Stimulated activated CD4-positive, alpha-beta T cell treated with anti-CD3 and anti-CD28 coated beads, Interleukin-4, amount 100 ng/mL, for 24 hours (primary cell): Measurements from ENCODE around the gene PTPA.
A peak's percentile ranks its signal among the peaks of the same experiment; 100 is the strongest.
"Not testable (repeated sequence)": the region's sequence is repeated elsewhere in the genome, so short reads cannot be mapped to it uniquely, and the experiment has no call there.

Source experiments
- DNase-seq: peaks from one replicate; pipeline ENCODE4 v3.0.0-alpha.2; 2020

PTPA gene

DNA sequence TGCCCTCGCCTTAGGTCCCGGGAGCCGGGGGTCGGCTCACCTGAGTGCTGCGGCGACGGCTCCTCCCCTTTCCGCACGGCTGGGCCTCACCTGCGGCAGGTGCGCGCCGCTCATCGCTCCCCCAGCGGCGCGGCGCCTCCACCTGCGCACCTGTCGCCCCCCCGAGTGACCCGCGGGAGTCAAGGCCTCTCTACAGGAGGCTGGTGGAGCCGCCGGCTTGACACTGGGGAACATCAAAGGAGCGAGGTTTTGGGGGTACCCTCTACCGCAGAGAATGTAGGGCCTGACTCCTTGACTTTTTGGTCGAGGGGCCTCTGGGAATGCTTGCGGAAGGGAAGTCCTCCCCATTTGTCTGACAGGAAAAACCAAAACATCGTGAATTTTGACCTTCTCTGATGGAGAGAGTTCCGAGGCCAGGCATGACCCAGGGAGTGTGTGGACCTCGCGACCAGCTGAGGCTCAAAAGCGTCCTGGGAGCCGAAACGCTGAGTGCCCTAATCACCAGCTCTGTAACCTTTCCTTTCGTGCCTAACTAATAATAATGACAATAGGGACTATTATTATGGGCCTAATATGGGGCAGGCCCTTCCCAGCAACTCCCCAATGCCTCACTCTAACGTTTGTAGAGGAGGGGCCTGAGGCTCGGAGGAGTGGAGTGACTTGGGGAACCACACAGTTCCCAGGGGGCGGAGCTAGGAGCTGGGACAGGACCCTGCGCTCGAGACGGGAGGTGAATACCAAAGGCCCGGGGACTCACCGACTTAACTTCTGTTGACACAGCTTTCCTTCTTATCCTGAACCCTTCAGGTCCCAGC is 67.6 kb downstream of the PTPA start:
- DNase-seq, result no peak

DNA sequence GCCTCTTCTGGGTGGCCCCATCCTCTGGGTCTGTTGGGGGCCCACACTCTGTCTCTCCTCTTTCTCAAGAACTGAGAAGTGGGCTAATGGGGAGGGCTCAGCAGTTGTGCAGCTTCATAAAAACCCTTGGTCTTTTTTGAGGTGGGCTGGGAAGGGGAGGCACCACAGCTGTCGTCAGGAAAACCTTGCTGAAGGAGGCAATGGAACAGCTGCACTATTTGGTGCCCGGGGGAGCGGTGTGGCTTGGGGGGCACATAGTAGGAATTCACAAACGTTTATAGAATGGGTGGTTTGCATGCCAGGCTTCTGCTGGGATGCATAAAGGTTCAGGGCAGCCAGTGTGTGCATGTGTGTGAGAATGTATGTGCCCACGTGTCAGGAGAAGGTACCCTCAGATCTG is 70.0 kb downstream of the PTPA start:
- no peak for DNase-seq

DNA sequence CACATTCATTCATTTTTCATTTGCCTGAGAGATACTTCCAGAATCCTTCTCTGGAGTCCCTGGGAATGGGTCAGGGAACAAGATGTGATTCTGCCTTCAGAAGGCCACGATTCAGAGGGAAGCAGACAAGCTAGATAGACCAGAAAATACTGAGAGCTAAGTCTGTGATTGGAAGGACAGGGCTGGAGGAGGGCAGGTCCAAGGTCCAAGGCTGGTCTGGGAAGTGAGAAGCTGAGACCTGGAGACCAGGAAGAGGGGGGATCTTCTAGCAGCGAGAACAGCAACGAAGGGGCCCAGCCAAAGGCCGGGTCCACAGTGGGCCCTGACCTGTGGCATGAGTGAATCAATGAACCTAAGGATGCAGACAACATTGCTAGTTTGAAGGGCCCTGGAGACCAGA is 70.9 kb downstream of the PTPA start:
- no peak for DNase-seq

DNA sequence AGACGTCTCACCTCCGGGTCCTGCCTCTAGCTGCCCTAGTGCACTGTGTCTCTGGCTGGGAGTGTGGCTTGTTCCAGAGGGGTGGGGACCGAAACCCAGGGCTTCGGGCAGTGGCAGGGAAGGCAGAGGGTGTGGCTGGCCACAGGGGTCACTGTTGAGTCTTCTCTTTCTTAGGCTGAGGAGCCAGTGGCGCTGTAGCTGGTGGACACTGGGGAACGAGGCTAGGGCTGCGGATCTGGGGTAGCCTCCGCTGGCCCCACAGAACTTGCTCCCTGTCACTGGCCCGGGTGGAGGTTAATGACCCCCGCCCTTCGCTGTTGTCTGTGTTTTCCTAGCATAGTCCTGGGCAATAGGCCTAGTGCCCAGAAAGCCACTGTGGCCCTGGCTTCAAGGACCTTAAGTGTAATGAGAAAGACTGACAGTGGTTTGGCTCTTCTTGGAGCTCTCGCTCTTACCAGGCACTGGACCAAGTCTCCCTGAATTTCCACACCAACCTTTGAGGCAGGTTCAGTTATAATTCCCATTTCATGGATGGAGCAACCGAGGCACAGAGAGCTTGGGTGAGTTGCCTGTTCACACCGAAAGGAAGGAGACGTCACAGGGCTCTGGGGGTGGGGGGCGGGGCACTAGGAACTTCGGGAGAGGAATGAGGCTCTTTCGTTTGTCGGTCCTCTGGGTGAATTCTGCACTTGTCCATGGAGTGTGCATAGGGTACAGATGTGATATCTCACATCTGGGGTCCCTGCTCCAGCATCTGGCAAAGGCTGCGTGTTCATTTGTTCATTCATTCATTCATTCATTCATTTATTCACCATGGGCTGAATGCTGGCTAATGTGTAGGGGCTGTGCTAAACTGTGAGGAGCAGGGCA is 71.6 kb downstream of the PTPA start:
- no peak for DNase-seq

DNA sequence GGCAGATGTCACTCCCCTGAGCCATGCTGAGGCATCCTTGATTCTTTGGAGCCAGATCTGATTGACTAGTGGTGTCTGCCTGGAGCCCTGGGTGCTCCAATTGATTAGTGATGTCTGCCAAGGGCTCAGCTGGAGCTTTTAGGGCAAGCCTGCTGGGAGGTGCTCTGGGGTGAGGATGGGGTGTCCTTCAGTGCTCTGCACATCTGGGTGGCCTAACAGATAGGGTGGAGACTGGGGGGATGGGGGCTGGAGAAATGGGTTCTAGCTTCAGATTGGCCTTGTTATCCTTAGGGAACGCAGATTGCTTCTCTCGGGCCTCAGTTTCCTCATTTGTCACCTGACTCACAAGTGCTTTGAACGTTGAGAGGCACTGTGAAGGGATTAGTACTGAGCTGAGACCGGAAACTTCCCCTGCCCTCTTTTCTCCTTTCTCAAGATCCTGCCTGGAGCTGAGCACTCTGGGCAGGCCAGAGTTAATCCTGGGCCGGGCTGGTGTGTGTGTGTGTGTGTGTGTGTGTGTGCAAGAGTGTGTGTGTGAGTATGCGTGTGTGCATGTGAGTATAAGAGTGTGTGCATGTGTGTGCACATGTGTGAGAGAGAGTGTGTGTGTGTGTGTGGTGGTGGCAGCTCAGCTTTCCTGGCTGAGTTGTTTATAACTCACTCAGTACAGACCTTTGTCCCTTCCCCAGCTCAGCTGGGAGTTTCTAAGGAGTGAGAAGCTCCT is 72.4 kb downstream of the PTPA start:
- no peak for DNase-seq

DNA sequence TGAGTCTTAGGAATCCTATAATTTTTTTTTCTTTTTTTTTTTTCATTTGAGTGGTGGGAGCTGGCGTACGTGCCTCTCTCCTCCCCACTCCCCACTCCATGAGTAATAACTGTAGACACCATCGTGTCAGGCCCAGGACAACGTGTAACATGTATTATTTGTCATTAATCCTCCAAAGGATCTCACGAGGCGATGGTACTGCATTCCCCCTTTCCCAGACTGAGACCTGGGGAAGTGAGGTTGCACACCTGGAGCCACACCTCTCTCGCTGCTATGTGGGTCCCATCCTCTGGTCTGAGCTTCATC is 73.0 kb downstream of the PTPA start:
- no peak for DNase-seq

DNA sequence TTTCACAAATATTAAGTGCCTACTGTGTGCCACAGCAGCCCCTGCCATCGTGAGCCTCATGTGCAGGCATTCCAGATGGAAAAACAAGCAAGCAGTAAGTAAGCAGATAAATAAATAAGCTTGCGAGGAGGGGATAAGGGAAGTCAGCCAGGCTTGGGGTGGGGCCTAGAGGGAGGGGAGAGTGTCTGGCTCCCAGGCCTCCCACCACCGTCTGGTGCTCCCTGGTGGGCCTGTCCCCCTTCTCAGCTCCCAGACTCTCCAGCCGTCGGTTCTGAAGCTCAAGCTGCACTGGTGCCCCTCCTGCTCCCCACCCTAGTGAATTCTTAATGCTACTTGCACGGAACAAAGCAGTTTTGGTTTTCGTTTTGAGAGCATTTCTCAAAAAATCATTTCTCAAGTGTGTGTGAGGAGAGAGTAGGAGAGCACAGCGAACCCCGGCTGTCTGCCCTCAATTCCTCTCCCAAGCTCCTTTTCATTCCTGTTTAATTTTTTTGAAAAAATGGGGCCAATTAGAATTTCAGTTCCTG is 73.4 kb downstream of the PTPA start:
- no peak for DNase-seq

DNA sequence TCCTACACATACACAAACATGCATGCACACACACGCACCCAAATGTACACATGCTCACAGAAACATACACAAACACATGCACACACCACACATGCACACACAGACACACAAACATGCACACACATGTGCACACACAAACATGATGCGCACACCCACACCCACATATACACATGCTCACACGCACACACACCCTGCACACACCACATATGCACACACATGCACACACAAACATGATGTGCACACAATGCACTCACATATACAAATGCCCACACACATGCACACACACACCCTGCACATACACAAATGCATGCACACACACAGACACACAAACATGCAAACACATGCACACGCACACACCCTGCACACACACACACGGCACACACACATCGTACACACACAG is 74.2 kb downstream of the PTPA start:
- DNase-seq, result no peak

DNA sequence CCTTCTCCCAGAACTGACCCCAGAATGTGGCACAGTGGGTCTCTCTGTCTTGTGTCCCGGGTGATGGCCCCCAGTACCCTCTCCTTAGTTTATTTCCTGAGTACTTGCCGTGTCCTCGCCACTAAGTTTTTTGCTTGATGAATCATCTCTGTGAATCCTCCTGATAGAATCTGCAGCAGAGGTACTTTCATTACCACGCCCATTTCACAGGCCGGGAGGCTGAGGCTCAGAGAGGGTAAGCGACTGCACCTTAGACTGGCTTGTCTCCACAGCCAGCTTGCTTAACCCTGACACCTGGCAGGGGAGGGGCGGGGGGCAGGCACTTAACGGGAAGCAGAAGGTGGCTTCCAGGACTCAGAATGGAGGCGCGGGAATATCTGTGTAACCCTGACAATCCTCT is 74.8 kb downstream of the PTPA start:
- peak; percentile 32 for DNase-seq

DNA sequence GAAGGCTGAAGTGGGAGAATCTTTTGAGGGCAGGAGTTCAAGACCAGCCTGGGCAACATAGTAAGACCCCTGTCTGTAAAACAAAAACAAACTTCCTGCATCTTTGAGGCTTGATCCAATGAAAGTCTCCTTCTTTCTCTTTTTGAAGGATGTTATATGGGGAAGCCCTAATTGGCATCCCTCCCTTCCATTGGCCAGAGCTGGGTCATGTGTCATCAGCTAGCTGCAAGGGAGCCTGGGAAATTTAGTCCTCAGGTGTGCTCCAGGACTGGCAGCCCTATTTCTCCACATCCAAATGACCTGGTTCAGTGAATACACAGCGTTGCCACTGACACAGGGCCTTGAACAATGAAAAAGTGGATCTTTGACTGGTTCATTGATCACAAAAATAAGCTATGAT is 75.8 kb downstream of the PTPA start:
- no peak for DNase-seq

DNA sequence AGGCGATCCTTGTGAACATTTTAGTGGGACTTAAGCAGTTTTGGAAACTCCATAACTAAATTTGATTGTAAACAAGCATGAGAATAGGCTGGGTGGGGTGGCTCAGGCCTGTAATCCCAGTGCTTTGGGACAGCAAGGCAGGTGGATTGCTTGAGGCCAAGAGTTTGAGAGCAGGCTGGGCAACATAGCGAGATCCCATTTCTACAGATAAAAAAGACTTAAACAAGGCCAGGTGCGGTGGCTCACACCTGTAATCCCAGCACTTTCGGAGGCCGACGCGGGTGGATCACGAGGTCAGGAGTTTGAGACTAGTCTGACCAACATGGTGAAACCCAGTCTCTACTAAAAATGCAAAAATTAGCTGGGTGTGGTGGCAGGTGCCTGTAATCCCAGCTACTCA is 78.8 kb downstream of the PTPA start:
- DNase-seq, result not testable (repeated sequence)

DNA sequence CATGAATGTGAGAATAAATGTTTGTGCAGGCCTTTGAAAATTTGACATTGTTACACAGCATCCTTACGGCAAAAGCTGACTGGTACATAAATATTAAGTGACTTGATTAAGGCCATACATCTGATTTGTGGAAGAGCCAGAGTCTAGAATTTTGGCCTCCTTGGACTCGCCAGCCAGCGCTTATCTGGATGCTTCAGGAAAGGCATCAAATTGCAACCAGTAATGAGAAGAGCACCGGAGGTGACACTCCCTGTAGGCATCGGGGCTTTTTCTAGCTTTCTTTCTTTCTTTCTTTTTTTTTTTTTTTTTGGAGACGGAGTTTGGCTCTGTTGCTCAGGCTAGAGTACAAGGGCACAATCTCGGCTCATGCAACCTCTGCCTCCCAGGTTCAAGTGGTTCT is 80.0 kb downstream of the PTPA start:
- DNase-seq, result no peak

DNA sequence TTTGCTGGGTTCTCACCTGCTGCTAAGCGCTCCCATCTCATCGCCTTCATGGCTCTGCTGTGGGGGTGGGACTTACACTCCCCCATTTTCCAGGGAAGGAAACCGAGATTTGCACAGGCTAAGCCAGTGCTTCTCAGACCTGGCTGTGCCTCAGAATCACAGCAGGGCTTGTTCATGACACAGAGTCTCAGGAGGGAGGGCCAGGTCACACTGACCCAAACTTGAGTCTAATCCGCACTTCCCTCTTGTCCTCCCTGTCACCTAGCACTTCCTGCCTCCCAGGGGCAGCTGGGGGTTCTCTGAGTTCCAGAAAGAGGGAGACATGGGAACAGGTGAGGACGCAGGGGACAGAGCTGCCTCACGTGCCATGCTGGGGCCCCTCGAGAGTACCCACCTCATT is 82.4 kb downstream of the PTPA start:
- no peak for DNase-seq

DNA sequence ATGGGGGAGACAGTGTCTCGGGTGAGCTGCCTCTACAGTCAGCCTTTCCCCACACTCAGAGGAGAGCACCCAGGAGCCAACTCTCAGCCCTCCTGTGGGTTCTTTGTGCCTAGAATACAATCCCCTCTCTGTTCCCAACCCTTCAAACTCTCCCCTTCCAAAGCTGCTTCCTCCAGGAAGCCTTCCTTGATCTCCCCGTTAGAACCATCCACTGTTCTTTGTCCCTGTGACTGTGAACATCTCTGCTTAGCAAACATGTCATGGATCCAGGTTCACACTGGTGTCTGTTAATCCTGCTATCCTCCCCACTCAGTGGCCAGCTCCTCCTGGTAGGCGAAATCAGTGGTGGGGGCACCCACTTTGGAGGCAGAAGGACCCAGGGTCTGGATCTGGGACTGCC is 83.0 kb downstream of the PTPA start:
- no peak for DNase-seq

DNA sequence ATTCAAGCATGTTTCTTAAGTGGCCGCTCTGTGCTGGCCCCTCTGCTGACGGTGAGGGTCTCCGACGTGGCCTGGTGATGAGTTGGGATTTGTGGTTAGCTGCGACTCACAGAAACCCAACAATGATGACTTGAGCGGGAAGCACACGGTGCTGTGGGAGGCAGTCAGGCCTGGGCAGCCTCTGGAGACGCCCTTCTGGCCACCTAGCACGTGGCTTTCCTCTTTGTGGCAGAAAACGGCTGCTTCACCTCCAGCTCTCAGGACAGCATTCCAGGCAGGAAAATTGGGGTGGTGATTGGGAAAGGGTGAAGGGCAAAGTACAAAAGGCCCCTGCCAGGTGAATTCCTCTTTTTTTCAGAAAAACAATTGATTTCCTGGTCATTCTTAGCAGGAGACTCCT is 84.4 kb downstream of the PTPA start:
- DNase-seq, result no peak

DNA sequence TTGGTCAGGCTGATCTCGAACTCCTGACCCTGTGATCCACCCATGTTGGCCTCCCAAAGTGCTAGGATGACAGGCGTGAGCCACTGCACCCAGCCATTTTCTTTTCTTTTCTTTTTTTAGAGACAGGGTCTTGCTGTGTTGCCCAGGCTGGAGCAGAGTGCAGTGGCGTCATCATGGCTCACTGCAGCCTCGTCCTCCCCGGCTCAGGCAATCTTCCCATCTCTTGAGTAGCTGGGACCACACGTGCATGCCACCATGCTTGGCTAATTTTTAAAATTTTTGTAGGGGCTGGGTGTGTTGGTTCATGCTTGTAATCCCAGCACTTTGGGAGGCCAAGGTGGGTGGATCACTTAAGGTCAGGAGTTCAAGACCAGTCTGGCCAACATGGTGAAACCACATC is 85.8 kb downstream of the PTPA start:
- not testable (repeated sequence) for DNase-seq

DNA sequence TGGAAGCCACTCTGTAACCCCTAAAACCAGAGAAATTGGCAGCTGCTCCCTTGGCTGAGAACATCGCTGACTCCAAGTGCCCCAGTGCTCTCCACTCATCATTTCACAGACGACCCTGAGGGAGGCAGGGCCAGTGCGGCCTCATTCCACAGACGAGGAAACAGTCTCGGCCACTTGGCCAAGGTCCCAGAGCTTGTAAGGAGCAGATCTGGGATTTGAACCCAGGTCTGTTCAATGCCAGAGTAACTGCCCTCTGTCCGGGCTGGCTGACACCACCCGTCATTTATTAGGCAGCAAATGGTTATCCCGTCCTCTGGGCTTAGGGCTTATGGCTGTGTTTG is 86.7 kb downstream of the PTPA start:
- DNase-seq, result no peak
